GM03348 (cell line): ENCODE measurements around the gene NONO.
A peak's percentile ranks its signal among the peaks of the same experiment; 100 is the strongest.
"Not testable (repeated sequence)": the region's sequence is repeated elsewhere in the genome, so short reads cannot be mapped to it uniquely, and the experiment has no call there.

Source experiments
- DNase-seq: peaks from one replicate; pipeline ENCODE4 v3.0.0; 2012; ENCODE audit warnings: low spot score

Gene NONO

DNA sequence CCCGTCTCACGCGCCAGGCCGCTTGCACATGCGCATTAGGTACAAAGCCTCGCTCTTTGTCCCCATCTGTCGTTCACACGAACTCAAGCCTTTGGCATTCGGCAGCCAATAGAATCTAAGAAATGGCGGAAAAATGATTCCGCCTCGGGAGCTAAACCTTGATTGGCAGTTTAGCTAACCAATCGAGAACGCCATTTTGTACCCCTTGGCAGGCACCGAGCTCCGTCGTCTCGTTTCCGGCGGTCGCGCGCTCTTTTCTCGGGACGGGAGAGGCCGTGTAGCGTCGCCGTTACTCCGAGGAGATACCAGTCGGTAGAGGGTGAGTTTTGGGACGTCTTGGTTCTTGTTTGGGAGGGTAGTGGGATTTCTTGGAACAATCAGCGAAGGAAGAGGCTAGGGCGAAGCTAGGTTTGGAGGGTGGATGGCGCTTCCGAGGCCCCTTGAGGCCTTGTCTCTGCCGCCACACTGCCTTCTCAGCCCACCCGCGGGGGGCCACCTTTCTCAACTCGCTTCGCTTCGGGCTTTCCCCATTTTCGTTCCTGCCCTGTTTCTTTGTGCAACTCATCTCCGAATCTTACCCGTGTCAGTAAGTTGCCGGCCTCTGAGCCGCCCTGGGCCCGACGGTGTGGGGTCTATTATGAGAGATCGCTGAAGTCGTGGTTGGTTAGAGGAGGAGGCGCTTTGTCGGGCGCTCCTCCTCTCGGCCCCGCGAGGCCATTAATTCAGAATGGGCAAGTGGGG, at the start of gene NONO:
Gene NONO, plus strand, starts transcription at position 233 of the 741 bp plus-strand sequence. CDS start 7,003 bp downstream, outside the sequence.
- peak; percentile 93 for DNase-seq

DNA sequence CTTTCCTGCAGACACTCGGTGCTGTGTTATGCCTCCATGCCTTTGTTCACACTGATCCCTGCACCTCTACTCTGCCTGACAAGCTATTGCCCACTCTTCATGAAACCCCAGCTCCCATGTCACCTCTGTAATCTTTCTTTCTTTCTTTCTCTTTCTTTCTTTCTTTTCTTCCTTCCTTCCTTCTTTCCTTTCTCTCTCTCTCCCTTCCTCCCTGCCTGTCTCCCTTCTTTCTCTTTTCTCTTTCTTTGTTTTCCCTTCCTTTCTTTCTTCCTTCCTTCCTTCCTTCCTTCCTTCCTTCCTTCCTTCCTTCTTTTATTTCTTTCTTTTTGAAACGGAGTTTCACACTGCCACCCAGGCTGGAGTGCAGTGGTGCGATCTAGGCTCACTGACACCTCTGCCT, 48.0 kb upstream of the NONO start:
- DNase-seq: no peak

GRCh38 chrX:71236836-71237235, 46.6 kb upstream of the NONO start:
- DNase-seq: no peak

DNA sequence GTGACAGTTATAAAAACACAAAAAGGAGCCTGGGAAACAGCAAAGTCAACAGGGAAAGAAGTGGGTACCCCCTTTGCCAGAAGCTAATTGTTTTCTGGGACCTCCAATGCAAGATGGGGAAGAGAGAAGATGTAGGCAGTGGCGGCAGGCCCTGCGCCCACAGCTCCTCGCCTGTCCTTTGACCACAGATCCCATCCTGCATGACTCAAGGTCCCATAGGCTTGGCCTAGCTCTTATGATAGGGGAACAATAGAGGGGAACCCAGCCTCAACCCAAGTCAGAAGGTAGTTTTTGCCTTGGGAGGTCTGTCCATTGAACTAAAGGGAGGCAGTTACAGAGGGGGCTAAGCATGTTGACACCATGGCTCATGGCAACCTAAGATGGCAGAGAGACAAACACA, 43.7 kb upstream of the NONO start:
- DNase-seq: no peak

DNA sequence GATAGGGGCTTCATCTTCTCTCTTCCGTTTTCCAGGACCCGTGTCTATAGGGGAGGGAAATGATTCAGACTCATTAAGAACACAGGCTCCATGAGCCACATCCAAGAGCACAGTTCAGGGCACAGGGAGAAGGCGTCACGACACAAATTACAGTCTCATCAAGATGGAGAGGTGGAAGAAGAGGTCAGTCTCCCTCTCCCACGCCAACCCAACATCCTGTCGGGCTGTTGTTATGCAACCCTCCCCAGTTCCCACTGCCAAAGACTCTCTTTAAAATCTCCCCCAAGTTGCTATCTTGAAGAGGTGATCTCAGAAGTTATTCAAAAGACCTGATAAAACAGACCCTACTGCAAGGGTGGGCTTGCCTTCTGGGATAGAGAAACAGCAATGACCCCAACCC, 42.1 kb upstream of the NONO start:
- DNase-seq: no peak

- DNase-seq: no peak
Measured at GRCh38 chrX:71244359-71245128, 38.9 kb upstream of the NONO start.

- no peak for DNase-seq
Measured at GRCh38 chrX:71245159-71245558, 38.3 kb upstream of the NONO start.

- no peak for DNase-seq
Measured at GRCh38 chrX:71250841-71251240, 32.6 kb upstream of the NONO start.

DNA sequence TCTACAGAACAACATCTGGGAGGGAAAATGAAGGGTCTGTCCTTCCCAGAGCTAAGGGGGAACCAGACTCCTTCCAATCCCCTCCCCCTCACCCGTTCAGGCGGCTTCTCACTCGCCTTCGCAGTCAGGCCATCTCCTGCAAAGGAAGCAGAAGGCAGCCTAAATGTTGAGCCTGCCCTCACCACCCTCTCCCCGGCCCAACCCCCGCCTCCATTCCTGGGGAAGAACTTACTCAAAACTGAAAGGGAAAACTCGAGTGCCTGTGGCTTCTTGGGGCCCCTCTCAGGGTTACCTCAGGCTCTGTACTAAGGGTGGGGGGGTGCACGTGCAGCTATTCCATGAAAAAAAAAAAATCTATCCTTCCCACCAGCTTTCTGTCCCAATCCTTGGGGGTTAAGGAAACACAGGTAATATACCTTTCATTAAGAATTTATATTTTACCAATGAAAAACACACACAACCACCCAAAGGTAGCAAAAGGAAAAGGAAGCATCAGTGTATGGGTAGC, 31.9 kb upstream of the NONO start:
- DNase-seq: no peak

GRCh38 chrX:71252221-71252620, 31.2 kb upstream of the NONO start:
- no peak for DNase-seq

DNA sequence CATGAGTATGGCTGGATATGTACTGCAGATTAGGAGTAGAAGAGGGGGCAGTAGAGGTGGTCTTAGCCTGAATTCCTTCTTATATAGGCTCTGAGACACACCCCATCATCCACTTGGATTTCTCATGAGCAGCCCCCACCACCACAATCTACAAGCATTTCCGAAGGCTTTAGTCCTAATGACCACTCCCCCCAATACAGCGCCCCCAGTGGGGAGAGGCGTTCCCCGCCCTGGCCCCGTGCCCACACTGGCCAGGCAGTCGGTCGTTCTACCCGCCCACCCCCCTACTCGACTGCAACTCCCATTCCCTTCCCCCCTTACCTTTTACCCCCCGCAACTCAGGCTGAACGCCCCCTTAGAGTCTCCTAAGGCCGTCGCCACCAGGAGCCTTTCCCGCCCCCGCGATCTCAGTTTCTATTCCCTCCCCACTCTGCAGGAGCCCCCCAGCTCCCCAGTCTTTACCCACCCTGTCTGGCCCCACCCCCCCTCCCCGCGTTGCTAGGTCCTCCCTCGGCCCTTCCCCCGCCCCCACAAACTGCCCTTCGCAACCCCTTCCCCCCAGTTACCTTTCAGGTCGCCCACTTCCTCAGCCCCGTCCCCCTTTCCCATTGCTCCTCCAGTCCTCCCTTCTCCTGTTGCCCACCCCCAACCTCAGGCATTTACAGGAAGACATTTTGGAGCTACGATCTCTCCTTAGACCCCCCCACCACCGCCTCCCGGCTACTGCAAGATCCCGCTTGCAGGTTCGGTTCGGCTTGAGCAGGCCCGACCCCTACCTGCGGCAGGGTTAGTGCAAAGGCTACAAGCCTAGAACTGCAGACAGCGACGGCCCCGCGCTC, 30.0 kb upstream of the NONO start:
- peak; percentile 72 for DNase-seq

GRCh38 chrX:71254092-71254963, 29.1 kb upstream of the NONO start, which contains the start of gene ZMYM3:
TSS of gene ZMYM3 (minus strand) at chrX:71254140. CDS start at chrX:71253255, 885 bp downstream.
- peak; percentile 96 for DNase-seq

- DNase-seq: no peak
Measured at GRCh38 chrX:71256051-71256450, 27.4 kb upstream of the NONO start.

DNA sequence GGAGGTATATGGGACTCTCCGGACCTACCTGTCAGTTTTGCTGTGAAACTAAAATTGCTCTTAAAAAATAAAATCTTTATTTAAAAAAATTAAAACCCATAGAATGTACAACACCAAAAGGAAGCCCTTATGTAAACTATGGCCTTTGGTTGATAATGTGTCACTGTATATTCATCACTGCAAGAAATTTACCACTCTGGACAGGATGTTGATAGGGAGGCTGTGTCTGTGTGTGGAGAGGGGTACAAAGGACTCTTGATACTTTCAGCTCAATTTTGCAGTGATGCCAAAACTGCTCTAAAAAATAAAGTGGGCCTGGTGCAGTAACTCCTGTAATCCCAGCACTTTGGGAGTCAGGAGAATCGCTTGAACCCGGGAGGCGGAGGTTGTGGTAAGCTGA, 26.6 kb upstream of the NONO start:
- DNase-seq: no peak

DNA sequence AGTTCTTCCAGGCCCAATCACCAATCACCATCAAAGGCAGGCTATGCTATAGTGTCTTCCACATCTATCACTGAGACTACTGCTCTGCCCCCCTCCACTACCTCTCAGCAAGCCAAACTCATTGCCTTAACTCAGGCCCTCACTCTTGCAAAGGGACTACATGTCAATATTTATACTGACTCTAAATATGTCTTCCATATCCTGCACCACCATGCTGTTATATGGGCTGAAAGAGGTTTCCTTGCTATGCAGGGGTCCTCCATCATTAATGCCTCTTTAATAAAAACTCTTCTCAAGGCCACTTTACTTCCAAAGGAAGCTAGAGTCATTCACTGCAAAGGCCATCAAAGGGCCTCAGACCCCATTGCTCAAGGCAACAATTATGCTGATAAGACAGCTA, 14.8 kb upstream of the NONO start:
- DNase-seq: not testable (repeated sequence)

DNA sequence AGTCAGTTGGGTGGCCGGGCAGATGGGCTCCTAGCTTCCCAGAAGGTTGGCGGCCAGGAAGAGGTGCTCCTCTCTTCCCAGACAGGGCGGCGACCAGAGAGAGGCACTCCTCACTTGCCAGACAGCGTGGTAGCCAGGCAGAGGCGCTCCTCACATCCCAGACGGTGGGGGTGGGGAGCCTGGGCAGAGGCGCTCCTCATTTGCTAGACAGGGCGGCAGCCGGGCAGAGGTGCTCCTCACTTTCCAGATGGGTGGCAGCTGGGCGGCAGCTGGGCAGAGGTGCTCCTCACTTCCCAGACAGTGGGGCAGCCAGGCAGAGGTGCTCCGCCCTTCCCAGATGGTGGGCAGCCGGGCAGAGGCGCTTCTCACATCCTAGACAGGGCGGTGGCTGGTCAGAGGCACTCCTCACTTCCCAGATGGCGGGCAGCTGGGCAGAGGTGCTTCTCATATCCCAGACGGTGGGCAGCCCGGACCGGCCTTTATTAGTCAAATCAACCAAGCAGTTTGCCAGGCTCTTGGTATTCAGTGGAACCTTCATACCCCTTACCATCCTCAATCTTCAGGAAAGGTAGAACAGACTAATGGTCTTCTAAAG, 13.5 kb upstream of the NONO start:
- no peak for DNase-seq

DNA sequence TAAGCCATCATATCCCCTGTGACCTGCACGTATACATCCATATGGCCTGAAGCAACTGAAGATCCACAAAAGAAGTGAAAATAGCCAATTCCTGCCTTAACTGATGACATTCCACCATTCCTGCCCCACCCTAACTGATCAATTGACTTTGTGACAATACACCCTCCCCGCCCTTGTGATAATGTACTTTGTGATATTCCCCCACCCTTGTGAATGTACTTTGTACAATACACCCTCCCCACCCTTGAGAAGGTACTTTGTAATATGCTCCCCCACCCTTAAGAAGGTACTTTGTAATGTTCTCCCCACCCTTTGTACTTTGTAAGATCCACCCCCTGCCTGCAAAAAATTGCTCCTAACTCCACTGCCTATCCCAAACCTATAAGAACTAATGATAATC, 11.1 kb upstream of the NONO start:
- not testable (repeated sequence) for DNase-seq

DNA sequence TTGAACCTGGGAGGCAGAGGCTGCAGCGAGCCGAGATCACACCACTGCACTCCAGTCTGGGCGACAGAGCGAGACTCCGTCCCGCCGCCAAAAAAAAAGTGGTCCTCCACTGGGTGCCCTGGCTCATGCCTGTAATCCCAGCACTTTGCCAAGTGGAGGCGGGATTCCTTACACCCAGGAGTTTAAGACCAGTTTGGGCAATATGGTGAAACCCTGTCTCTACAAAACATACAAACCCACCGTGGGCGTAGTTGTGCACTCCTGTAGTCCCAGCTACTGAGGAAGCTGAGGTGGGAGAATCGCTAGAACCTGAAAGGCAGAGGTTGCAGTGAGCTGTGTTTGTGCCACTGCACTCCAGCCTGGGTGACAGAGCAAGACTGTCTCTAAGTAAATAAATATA, 2.1 kb upstream of the NONO start:
- not testable (repeated sequence) for DNase-seq

DNA sequence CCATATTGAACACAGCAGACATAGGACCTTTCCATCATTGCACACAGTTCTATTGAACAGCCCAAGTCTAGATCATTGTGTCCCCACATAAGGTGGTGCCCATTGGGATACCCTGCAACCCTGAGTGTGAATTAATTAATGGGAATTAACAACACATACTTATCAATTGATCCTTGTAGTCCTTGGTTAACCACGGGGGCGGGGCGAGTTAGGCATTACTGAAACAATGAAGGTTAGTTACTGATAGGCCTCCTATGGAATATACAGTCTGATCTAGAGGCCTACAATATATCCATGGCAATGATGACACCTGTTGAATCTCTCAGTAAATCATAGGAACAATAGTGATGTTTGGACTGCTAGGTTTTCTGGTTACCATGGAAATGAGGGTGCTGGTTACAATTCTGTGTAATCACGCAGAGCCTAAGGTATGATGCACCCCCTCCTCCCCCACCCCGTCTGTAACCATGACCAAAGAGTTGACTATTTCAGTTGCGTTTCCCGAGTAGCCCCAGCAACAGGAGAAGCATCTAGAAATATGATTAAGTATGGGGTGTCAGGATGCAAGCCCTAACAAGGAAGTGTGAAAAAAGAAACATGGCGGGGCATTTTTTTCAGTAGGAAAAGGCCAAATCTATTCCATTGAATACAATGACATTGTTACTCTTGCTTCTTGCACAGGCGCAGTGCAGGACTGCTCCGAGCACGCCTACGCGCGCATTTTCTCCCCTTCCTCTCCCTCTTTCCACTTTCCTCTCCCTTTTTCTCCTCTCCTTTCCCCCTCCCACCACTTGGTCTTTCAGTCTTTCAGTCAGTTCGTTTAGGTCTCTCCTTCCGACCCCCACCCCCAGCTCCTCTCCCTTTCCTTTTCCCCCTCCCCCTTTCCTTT, 677 bp upstream of the NONO start:
- peak; percentile 49 for DNase-seq

DNA sequence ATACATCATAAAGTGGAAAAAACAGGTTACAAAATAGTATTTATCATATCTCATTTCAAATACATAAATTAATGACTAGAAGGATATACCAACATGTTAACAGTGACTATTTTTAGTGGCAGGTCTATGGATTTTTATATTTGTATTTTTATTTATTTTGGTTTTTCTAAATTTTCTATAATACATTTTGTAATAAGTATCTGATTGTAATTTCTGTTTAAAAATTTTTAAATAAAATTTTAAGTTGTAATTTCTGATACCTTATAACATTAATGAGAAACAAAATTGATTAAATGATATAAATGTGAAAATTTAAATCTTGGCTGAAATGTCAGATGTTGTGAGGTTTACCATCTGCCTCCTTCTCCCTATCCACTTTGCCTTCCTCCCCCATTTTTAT, 2.5 kb downstream of the NONO start:
- no peak for DNase-seq
